Mesenchymal stem cell (in vitro differentiated cells and primary cell): Measurements from ENCODE around the gene CTXN3. TPM values are rescaled to one million over a fixed set of nuclear protein-coding genes. Genes with fewer than 3 reads are reported as not detected.

Experiments
- DNase-seq: peaks from one replicate; pipeline ENCODE4 v3.0.0-alpha.2; 2013
- H2AFZ ChIP-seq: one replicate; pipeline ENCODE4 v1.6.1; 2013; ENCODE audit warnings: low read depth, mild to moderate bottlenecking, control low read depth, inconsistent platforms, low read length, moderate library complexity
- H2AK5ac ChIP-seq: 2 replicates; pipeline ENCODE4 v1.6.1; 2013; ENCODE audit warnings: low read length, moderate library complexity, mild to moderate bottlenecking, inconsistent platforms; ENCODE audit not compliant: severe bottlenecking
- H2BK120ac ChIP-seq: one replicate; pipeline ENCODE4 v1.6.1; 2013; ENCODE audit warnings: low read depth, mild to moderate bottlenecking, inconsistent platforms, low read length, moderate library complexity
- H2BK12ac ChIP-seq, 2 experiments: one replicate each; pipeline ENCODE4 v1.6.1; 2013; ENCODE audit warnings: inconsistent platforms in 2 of 2, low read length in 2 of 2, mild to moderate bottlenecking in 2 of 2, moderate library complexity in 2 of 2, control low read depth in 1 of 2
- H2BK15ac ChIP-seq: one replicate; pipeline ENCODE4 v1.6.1; 2013; ENCODE audit warnings: mild to moderate bottlenecking, low read depth, inconsistent platforms; ENCODE audit not compliant: poor library complexity, severe bottlenecking
- H2BK5ac ChIP-seq: 2 replicates; pipeline ENCODE4 v1.6.1; 2013; ENCODE audit warnings: low read depth, mild to moderate bottlenecking, low read length, control low read depth, inconsistent platforms; ENCODE audit not compliant: poor library complexity, severe bottlenecking
- H3K14ac ChIP-seq, 2 experiments: one replicate each; pipeline ENCODE4 v1.6.1; 2013; ENCODE audit warnings: inconsistent platforms in 2 of 2, low read length in 2 of 2, control low read depth in 1 of 2, mild to moderate bottlenecking in 1 of 2, moderate library complexity in 1 of 2
- H3K18ac ChIP-seq, 2 experiments: one replicate each; pipeline ENCODE4 v1.6.1; 2013; ENCODE audit warnings: inconsistent platforms in 2 of 2, low read length in 2 of 2, control low read depth in 1 of 2, low read depth in 1 of 2, mild to moderate bottlenecking in 1 of 2
- H3K23ac ChIP-seq, 2 experiments: one replicate each; pipeline ENCODE4 v1.6.1; 2013; ENCODE audit warnings: inconsistent platforms in 2 of 2, low read length in 2 of 2, mild to moderate bottlenecking in 2 of 2, moderate library complexity in 2 of 2, control low read depth in 1 of 2
- H3K27ac ChIP-seq: 2 replicates; pipeline ENCODE4 v1.5.1; 2013; ENCODE audit warnings: mild to moderate bottlenecking, moderate library complexity, low read length, control low read depth, inconsistent platforms; ENCODE audit not compliant: poor library complexity, severe bottlenecking
- H3K27me3 ChIP-seq, 2 experiments: 2 replicates each; pipeline versions ENCODE4 v1.6.1 to v1.7.0; 2013; ENCODE audit warnings: low read length in 2 of 2, mild to moderate bottlenecking in 2 of 2, moderate library complexity in 2 of 2, control low read depth in 1 of 2, inconsistent platforms in 1 of 2; ENCODE audit not compliant: control insufficient read depth in 1 of 2, insufficient read depth in 1 of 2
- H3K36me3 ChIP-seq, 2 experiments: 2 replicates each; pipeline versions ENCODE4 v1.6.1 to v1.7.0; 2013; ENCODE audit warnings: low read length in 2 of 2, control low read depth in 1 of 2, inconsistent platforms in 1 of 2, low read depth in 1 of 2, mild to moderate bottlenecking in 1 of 2; ENCODE audit not compliant: insufficient read depth in 2 of 2, control insufficient read depth in 1 of 2
- H3K4ac ChIP-seq, 2 experiments: one replicate each; pipeline ENCODE4 v1.6.1; 2013; ENCODE audit warnings: inconsistent platforms in 2 of 2, low read length in 2 of 2, mild to moderate bottlenecking in 2 of 2, moderate library complexity in 2 of 2, control low read depth in 1 of 2, low read depth in 1 of 2
- H3K4me1 ChIP-seq: 2 replicates; pipeline ENCODE4 v1.6.1; 2013; ENCODE audit warnings: low read depth, low read length, control low read depth; ENCODE audit not compliant: control insufficient read depth, insufficient read depth
- H3K4me2 ChIP-seq: 2 replicates; pipeline ENCODE4 v1.6.1; 2013; ENCODE audit warnings: low read length, mild to moderate bottlenecking, inconsistent platforms; ENCODE audit not compliant: poor library complexity, severe bottlenecking
- H3K4me3 ChIP-seq, 2 experiments: 2 replicates each; pipeline versions ENCODE4 v1.5.1 to v1.7.0; 2013; ENCODE audit warnings: low read length in 2 of 2, mild to moderate bottlenecking in 2 of 2, control low read depth in 1 of 2, low read depth in 1 of 2; ENCODE audit not compliant: insufficient read depth in 1 of 2
- H3K79me1 ChIP-seq: replicated peaks from 2 replicates; pipeline ENCODE4 v1.6.1; 2013; ENCODE audit warnings: mild to moderate bottlenecking, control low read depth, low read length, inconsistent platforms; ENCODE audit not compliant: poor library complexity, severe bottlenecking
- H3K9ac ChIP-seq: 2 replicates; pipeline ENCODE4 v1.7.0; 2013; ENCODE audit warnings: mild to moderate bottlenecking, low read length, moderate library complexity
- H3K9me3 ChIP-seq: 2 replicates; pipeline ENCODE4 v1.7.0; 2013; ENCODE audit warnings: mild to moderate bottlenecking, low read length; ENCODE audit not compliant: control insufficient read depth
- H4K8ac ChIP-seq: one replicate; pipeline ENCODE4 v1.6.1; 2013; ENCODE audit warnings: inconsistent platforms, mild to moderate bottlenecking, low read length, moderate library complexity
- H4K91ac ChIP-seq: one replicate; pipeline ENCODE4 v1.6.1; 2013; ENCODE audit warnings: mild to moderate bottlenecking, low read length, inconsistent platforms
- WGBS: methylation state at CpG from one replicate; pipeline ENCODE4 v1.1.7; 2013; ENCODE audit warnings: mixed read lengths; 5-methylcytosine and 5-hydroxymethylcytosine counted together
- polyA plus RNA-seq, 2 experiments: library from polyadenylated mRNA; stranded (reverse); fragments of 200-250 nt; gene quantifications; one replicate each; pipeline ENCODE4 v1.2.3, GENCODE V29; 2013

CTXN3 gene
- polyA plus RNA-seq (2013, experiment 1 of 2), result not detected
- not detected for polyA plus RNA-seq (2013, experiment 2 of 2)

GRCh38 chr5:127649018-127649439, at the start of gene CTXN3:
CTXN3 (plus strand) TSS chr5:127649082; CDS start chr5:127657522, 8,440 bp downstream.
- Histone ChIP-seq H4K8ac (peak within 1 kb of the TSS; percentile 12), H3K4me3 (no peak within 1 kb of the TSS), H2BK120ac (no peak within 1 kb of the TSS), H4K91ac (no peak within 1 kb of the TSS), H3K9me3 (no peaks in the 10 kb centered on the region), H3K36me3 (no peaks in the 10 kb centered on the region), H3K4me2 (no peak within 1 kb of the TSS), H2BK5ac (no peak within 1 kb of the TSS), H3K4me1 (peaks cover 1% of the 10 kb centered on the region), H3K4ac (peak within 1 kb of the TSS; percentile 35 to 65), H3K79me1 (no peaks in the 10 kb centered on the region), H3K23ac (no peak within 1 kb of the TSS), H2AFZ (peak within 1 kb of the TSS; percentile 6), H3K14ac (no peak within 1 kb of the TSS), H3K27me3 (no peaks in the 10 kb centered on the region), H2BK15ac (peak within 1 kb of the TSS; percentile 19), H3K18ac (peak within 1 kb of the TSS in 1 of 2 experiments; percentile 57), H3K9ac (no peak within 1 kb of the TSS), H3K27ac (no peak within 1 kb of the TSS), H2BK12ac (peak within 1 kb of the TSS in 1 of 2 experiments; percentile 23), H2AK5ac (no peak within 1 kb of the TSS)
- no peak for DNase-seq
- 85% methylated on average over 7 of the region's 7 CpGs for WGBS

- H3K27me3 ChIP-seq, result peaks cover 0 to 3% of the 10 kb centered on the region in 2 experiments
- whole genome bisulfite sequencing, result 83% methylated on average over 3 of the region's 3 CpGs
- H3K27ac ChIP-seq, result no peak overlapping the region
- H3K9ac ChIP-seq, result no peak overlapping the region
- H3K4me3 ChIP-seq, result no peak overlapping the region
- H3K9me3 ChIP-seq, result no peaks in the 10 kb centered on the region
- H2AFZ ChIP-seq, result no peak overlapping the region
- H2BK15ac ChIP-seq, result no peak overlapping the region
- no peak overlapping the region for H3K23ac ChIP-seq
- H3K79me1 ChIP-seq, result no peaks in the 10 kb centered on the region
- no peak overlapping the region for H3K4ac ChIP-seq
- H3K14ac ChIP-seq, result no peak overlapping the region
- H3K4me2 ChIP-seq, result no peak overlapping the region
- H4K91ac ChIP-seq, result no peak overlapping the region
- H3K18ac ChIP-seq, result no peak overlapping the region
- no peak overlapping the region for H2AK5ac ChIP-seq
- H4K8ac ChIP-seq, result no peak overlapping the region
- no peaks in the 10 kb centered on the region for H3K36me3 ChIP-seq
- no peak overlapping the region for H2BK12ac ChIP-seq
- no peak overlapping the region for H2BK120ac ChIP-seq
- no peak for DNase-seq
- H2BK5ac ChIP-seq, result no peak overlapping the region
- H3K4me1 ChIP-seq, result no peaks in the 10 kb centered on the region
These were observed 49.6 kb upstream of the CTXN3 start for GRCh38 chr5:127599320-127599719.

GRCh38 chr5:127599847-127600246, 49.0 kb upstream of the CTXN3 start:
- no peak overlapping the region for H3K4me2 ChIP-seq

GRCh38 chr5:127601111-127601510, 47.8 kb upstream of the CTXN3 start:
- Histone ChIP-seq H3K36me3 (no peaks in the 10 kb centered on the region), H3K79me1 (no peaks in the 10 kb centered on the region), H2BK120ac (no peak overlapping the region), H2BK15ac (no peak overlapping the region), H3K27me3 (peaks cover 0 to 3% of the 10 kb centered on the region in 2 experiments), H3K4me1 (no peaks in the 10 kb centered on the region), H2AK5ac (no peak overlapping the region), H3K23ac (no peak overlapping the region), H4K8ac (no peak overlapping the region), H3K4me3 (no peak overlapping the region), H2BK12ac (no peak overlapping the region), H3K4ac (no peak overlapping the region), H2BK5ac (no peak overlapping the region), H3K9me3 (no peaks in the 10 kb centered on the region), H3K14ac (no peak overlapping the region), H2AFZ (no peak overlapping the region), H4K91ac (no peak overlapping the region), H3K18ac (no peak overlapping the region), H3K9ac (no peak overlapping the region), H3K4me2 (no peak overlapping the region), H3K27ac (no peak overlapping the region)
- no peak for DNase-seq
- no CpG with 5 or more reads among the region's 1 CpG for WGBS

More at GRCh38 chr5:127599847-127600246, 49.0 kb upstream of the CTXN3 start:
- Histone ChIP-seq H3K27me3 (peaks cover 0 to 3% of the 10 kb centered on the region in 2 experiments), H4K91ac (no peak overlapping the region), H2BK15ac (no peak overlapping the region), H3K36me3 (no peaks in the 10 kb centered on the region), H3K9ac (no peak overlapping the region), H3K4ac (no peak overlapping the region), H3K18ac (no peak overlapping the region), H3K4me3 (no peak overlapping the region), H4K8ac (no peak overlapping the region), H2BK12ac (no peak overlapping the region), H2AK5ac (no peak overlapping the region), H3K27ac (no peak overlapping the region), H3K9me3 (no peaks in the 10 kb centered on the region), H2BK120ac (no peak overlapping the region), H3K4me1 (no peaks in the 10 kb centered on the region), H2AFZ (no peak overlapping the region), H2BK5ac (no peak overlapping the region), H3K14ac (no peak overlapping the region), H3K79me1 (no peaks in the 10 kb centered on the region), H3K23ac (no peak overlapping the region)
- no peak for DNase-seq
- WGBS, result 96% methylated on average over 3 of the region's 4 CpGs
